T47D (cell line): ENCODE results near the gene TIGD1.
"Not testable (repeated sequence)": the region's sequence is repeated elsewhere in the genome, so short reads cannot be mapped to it uniquely, and the experiment has no call there.

Experiments
- DNase-seq, 2 experiments: peaks; one replicate each; pipeline versions ENCODE4 v3.0.0 to v3.0.0-alpha.2; 2011 to 2012; ENCODE audit warnings: low read depth in 1 of 2, low spot score in 1 of 2
- JUND ChIP-seq: IDR thresholded peaks from 2 replicates; pipeline ENCODE4 v1.6.1; 2012; ENCODE audit warnings: low read depth
- in situ Hi-C: cut with HindIII; loops from 2 replicates; pipeline ENCODE4 v1.10.0; 2016; ENCODE audit warnings: low sequenced_read_pairs, low pct_unique_long_range_greater_than_20kb

TIGD1 gene

GRCh38 chr2:232578626-232579025 is 28.3 kb upstream of the TIGD1 start:
- in situ Hi-C loops: no loop called here
- no peak for DNase-seq
- no peak for TF ChIP-seq JUND

- no peak for TF ChIP-seq JUND
- no peak for DNase-seq
- in situ Hi-C loops: no loop called here
Measured at GRCh38 chr2:232577841-232578240, 27.5 kb upstream of the TIGD1 start.

GRCh38 chr2:232576995-232577394 is 26.6 kb upstream of the TIGD1 start:
- in situ Hi-C loops: no loop called here
- no peak for TF ChIP-seq JUND
- no peak for DNase-seq

GRCh38 chr2:232575404-232575746 is 25.0 kb upstream of the TIGD1 start:
- in situ Hi-C loops: no loop called here
- no peak for DNase-seq
- no peak for TF ChIP-seq JUND

GRCh38 chr2:232574674-232575403 is 24.5 kb upstream of the TIGD1 start:
- in situ Hi-C loops: no loop called here
- no peak for TF ChIP-seq JUND
- no peak for DNase-seq

- no peak for TF ChIP-seq JUND
- in situ Hi-C loops: no loop called here
- no peak for DNase-seq
Measured at GRCh38 chr2:232573771-232574435, 23.5 kb upstream of the TIGD1 start.

GRCh38 chr2:232573042-232573441 is 22.7 kb upstream of the TIGD1 start:
- in situ Hi-C loops: no loop called here
- no peak for DNase-seq
- TF ChIP-seq JUND: no peak

GRCh38 chr2:232571026-232571474 is 20.7 kb upstream of the TIGD1 start:
- no peak for DNase-seq

GRCh38 chr2:232570481-232570880 is 20.1 kb upstream of the TIGD1 start:
- in situ Hi-C loops, DNase-seq: not testable (repeated sequence)

More at GRCh38 chr2:232571026-232571474, 20.7 kb upstream of the TIGD1 start:
- in situ Hi-C loops: no loop called here
- no peak for TF ChIP-seq JUND

GRCh38 chr2:232569541-232569940 is 19.2 kb upstream of the TIGD1 start:
- no peak for TF ChIP-seq JUND
- in situ Hi-C loops: no loop called here
- DNase-seq: no peak

GRCh38 chr2:232568161-232568560 is 17.8 kb upstream of the TIGD1 start:
- no peak for TF ChIP-seq JUND
- in situ Hi-C loops: no loop called here
- no peak for DNase-seq

GRCh38 chr2:232567721-232568120 is 17.4 kb upstream of the TIGD1 start:
- TF ChIP-seq JUND: no peak
- DNase-seq: no peak
- in situ Hi-C loops: no loop called here

GRCh38 chr2:232563580-232563979 is 13.2 kb upstream of the TIGD1 start:
- DNase-seq: peak; percentile 31 to 91
- peak; percentile 84 for TF ChIP-seq JUND
- in situ Hi-C loops: no loop called here

- in situ Hi-C loops: no loop called here
- no peak for TF ChIP-seq JUND
- peak in 1 of 2 experiments; percentile 32 for DNase-seq
Measured at GRCh38 chr2:232562515-232563151, 12.3 kb upstream of the TIGD1 start.
